ENCODE results near the gene INTS13.
A peak's percentile ranks its signal among the peaks of the same experiment; 100 is the strongest.

Gene INTS13

GRCh38 chr12:26884765-26885576, 52.8 kb downstream of the INTS13 start:
- no peaks in the 10 kb centered on the region for H3K27me3 ChIP-seq (ENCODE audit: control insufficient read depth in 1 of 2, insufficient read depth in 2 of 2, low read length in 2 of 2)
- peak overlapping the region in 1 of 2 donors; percentile 39 for H3K4me3 ChIP-seq (ENCODE audit: low read depth in 1 of 2, low read length in 2 of 2)
- no peak overlapping the region for H3K27ac ChIP-seq (ENCODE audit: low read depth, low read length)
- H3K9me3 ChIP-seq (ENCODE audit: low read length): no peaks in the 10 kb centered on the region
- no peak overlapping the region for H3K9ac ChIP-seq (ENCODE audit: low read length)
- peaks cover 7% of the 10 kb centered on the region for H3K4me1 ChIP-seq (ENCODE audit: insufficient read depth, low read length)
- H3K36me3 ChIP-seq (ENCODE audit: insufficient read depth, low read length): no peaks in the 10 kb centered on the region

GRCh38 chr12:26880625-26881024, 57.2 kb downstream of the INTS13 start:
- Histone ChIP-seq H3K9ac (ENCODE audit: low read length) (no peak overlapping the region), H3K9me3 (ENCODE audit: low read length) (no peaks in the 10 kb centered on the region), H3K4me3 (ENCODE audit: low read depth in 1 of 2, low read length in 2 of 2) (no peak overlapping the region), H3K36me3 (ENCODE audit: insufficient read depth, low read length) (no peaks in the 10 kb centered on the region), H3K27ac (ENCODE audit: low read depth, low read length) (no peak overlapping the region), H3K27me3 (ENCODE audit: control insufficient read depth in 1 of 2, insufficient read depth in 2 of 2, low read length in 2 of 2) (no peaks in the 10 kb centered on the region), H3K4me1 (ENCODE audit: insufficient read depth, low read length) (peaks cover 23% of the 10 kb centered on the region)

GRCh38 chr12:26878661-26879119, 59.1 kb downstream of the INTS13 start:
- Histone ChIP-seq H3K9ac (ENCODE audit: low read length) (no peak overlapping the region), H3K4me1 (ENCODE audit: insufficient read depth, low read length) (peaks cover 15% of the 10 kb centered on the region), H3K4me3 (ENCODE audit: low read depth in 1 of 2, low read length in 2 of 2) (no peak overlapping the region), H3K36me3 (ENCODE audit: insufficient read depth, low read length) (no peaks in the 10 kb centered on the region), H3K27ac (ENCODE audit: low read depth, low read length) (peak overlapping the region; percentile 14), H3K27me3 (ENCODE audit: control insufficient read depth in 1 of 2, insufficient read depth in 2 of 2, low read length in 2 of 2) (no peaks in the 10 kb centered on the region), H3K9me3 (ENCODE audit: low read length) (no peaks in the 10 kb centered on the region)

- Histone ChIP-seq H3K36me3 (ENCODE audit: insufficient read depth, low read length) (no peaks in the 10 kb centered on the region), H3K9ac (ENCODE audit: low read length) (no peak overlapping the region), H3K9me3 (ENCODE audit: low read length) (no peaks in the 10 kb centered on the region), H3K27ac (ENCODE audit: low read depth, low read length) (no peak overlapping the region), H3K27me3 (ENCODE audit: control insufficient read depth in 1 of 2, insufficient read depth in 2 of 2, low read length in 2 of 2) (no peaks in the 10 kb centered on the region), H3K4me1 (ENCODE audit: insufficient read depth, low read length) (peaks cover 28% of the 10 kb centered on the region), H3K4me3 (ENCODE audit: low read depth in 1 of 2, low read length in 2 of 2) (no peak overlapping the region)
Observed at GRCh38 chr12:26874501-26875296, 63.1 kb downstream of the INTS13 start.

DNA sequence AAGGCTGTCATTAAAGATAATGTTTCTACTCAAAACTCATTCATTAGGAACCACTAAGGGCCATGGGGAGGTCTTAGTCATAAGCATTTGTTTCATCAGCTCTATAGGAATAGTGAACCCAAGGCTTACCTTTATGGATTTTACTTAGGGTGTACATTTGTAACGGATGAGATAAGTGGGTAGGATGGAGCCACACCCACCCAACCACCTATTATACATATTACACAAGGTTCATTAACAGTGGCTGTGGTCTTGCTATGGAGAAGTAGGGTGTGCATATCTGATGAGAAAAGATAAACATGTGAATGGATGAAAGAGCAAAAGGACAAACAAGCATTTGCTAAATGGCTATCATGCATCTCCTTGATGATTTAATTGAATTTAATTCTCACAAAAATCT, 65.2 kb downstream of the INTS13 start:
- Histone ChIP-seq H3K36me3 (ENCODE audit: insufficient read depth, low read length) (no peaks in the 10 kb centered on the region), H3K9ac (ENCODE audit: low read length) (no peak overlapping the region), H3K27ac (ENCODE audit: low read depth, low read length) (no peak overlapping the region), H3K9me3 (ENCODE audit: low read length) (no peaks in the 10 kb centered on the region), H3K4me3 (ENCODE audit: low read depth in 1 of 2, low read length in 2 of 2) (no peak overlapping the region), H3K4me1 (ENCODE audit: insufficient read depth, low read length) (peaks cover 13% of the 10 kb centered on the region), H3K27me3 (ENCODE audit: control insufficient read depth in 1 of 2, insufficient read depth in 2 of 2, low read length in 2 of 2) (no peaks in the 10 kb centered on the region)

- H3K9ac ChIP-seq (ENCODE audit: low read length): no peak overlapping the region
- H3K27ac ChIP-seq (ENCODE audit: low read depth, low read length): no peak overlapping the region
- H3K36me3 ChIP-seq (ENCODE audit: insufficient read depth, low read length): no peaks in the 10 kb centered on the region
- H3K4me3 ChIP-seq (ENCODE audit: low read depth in 1 of 2, low read length in 2 of 2): no peak overlapping the region
- H3K9me3 ChIP-seq (ENCODE audit: low read length): no peaks in the 10 kb centered on the region
- no peaks in the 10 kb centered on the region for H3K27me3 ChIP-seq (ENCODE audit: control insufficient read depth in 1 of 2, insufficient read depth in 2 of 2, low read length in 2 of 2)
- H3K4me1 ChIP-seq (ENCODE audit: insufficient read depth, low read length): peaks cover 13% of the 10 kb centered on the region
Observed at GRCh38 chr12:26871985-26872384, 65.8 kb downstream of the INTS13 start.

GRCh38 chr12:26870491-26871419, 67.0 kb downstream of the INTS13 start:
- Histone ChIP-seq H3K4me3 (ENCODE audit: low read depth in 1 of 2, low read length in 2 of 2) (no peak overlapping the region), H3K27me3 (ENCODE audit: control insufficient read depth in 1 of 2, insufficient read depth in 2 of 2, low read length in 2 of 2) (no peaks in the 10 kb centered on the region), H3K4me1 (ENCODE audit: insufficient read depth, low read length) (peaks cover 13% of the 10 kb centered on the region), H3K9ac (ENCODE audit: low read length) (no peak overlapping the region), H3K9me3 (ENCODE audit: low read length) (no peaks in the 10 kb centered on the region), H3K36me3 (ENCODE audit: insufficient read depth, low read length) (no peaks in the 10 kb centered on the region), H3K27ac (ENCODE audit: low read depth, low read length) (peak overlapping the region; percentile 0)

GRCh38 chr12:26869908-26870459, 67.8 kb downstream of the INTS13 start:
- H3K27ac ChIP-seq (ENCODE audit: low read depth, low read length): no peak overlapping the region

GRCh38 chr12:26869104-26869494, 68.7 kb downstream of the INTS13 start:
- Histone ChIP-seq H3K36me3 (ENCODE audit: insufficient read depth, low read length) (no peaks in the 10 kb centered on the region), H3K9ac (ENCODE audit: low read length) (no peak overlapping the region), H3K9me3 (ENCODE audit: low read length) (no peaks in the 10 kb centered on the region), H3K4me3 (ENCODE audit: low read depth in 1 of 2, low read length in 2 of 2) (no peak overlapping the region), H3K27me3 (ENCODE audit: control insufficient read depth in 1 of 2, insufficient read depth in 2 of 2, low read length in 2 of 2) (no peaks in the 10 kb centered on the region), H3K27ac (ENCODE audit: low read depth, low read length) (no peak overlapping the region), H3K4me1 (ENCODE audit: insufficient read depth, low read length) (peaks cover 13% of the 10 kb centered on the region)

More at GRCh38 chr12:26869908-26870459, 67.8 kb downstream of the INTS13 start:
- no peaks in the 10 kb centered on the region for H3K27me3 ChIP-seq (ENCODE audit: control insufficient read depth in 1 of 2, insufficient read depth in 2 of 2, low read length in 2 of 2)
- no peak overlapping the region for H3K9ac ChIP-seq (ENCODE audit: low read length)
- no peak overlapping the region for H3K4me3 ChIP-seq (ENCODE audit: low read depth in 1 of 2, low read length in 2 of 2)
- H3K4me1 ChIP-seq (ENCODE audit: insufficient read depth, low read length): peaks cover 13% of the 10 kb centered on the region
- no peaks in the 10 kb centered on the region for H3K9me3 ChIP-seq (ENCODE audit: low read length)
- H3K36me3 ChIP-seq (ENCODE audit: insufficient read depth, low read length): no peaks in the 10 kb centered on the region

DNA sequence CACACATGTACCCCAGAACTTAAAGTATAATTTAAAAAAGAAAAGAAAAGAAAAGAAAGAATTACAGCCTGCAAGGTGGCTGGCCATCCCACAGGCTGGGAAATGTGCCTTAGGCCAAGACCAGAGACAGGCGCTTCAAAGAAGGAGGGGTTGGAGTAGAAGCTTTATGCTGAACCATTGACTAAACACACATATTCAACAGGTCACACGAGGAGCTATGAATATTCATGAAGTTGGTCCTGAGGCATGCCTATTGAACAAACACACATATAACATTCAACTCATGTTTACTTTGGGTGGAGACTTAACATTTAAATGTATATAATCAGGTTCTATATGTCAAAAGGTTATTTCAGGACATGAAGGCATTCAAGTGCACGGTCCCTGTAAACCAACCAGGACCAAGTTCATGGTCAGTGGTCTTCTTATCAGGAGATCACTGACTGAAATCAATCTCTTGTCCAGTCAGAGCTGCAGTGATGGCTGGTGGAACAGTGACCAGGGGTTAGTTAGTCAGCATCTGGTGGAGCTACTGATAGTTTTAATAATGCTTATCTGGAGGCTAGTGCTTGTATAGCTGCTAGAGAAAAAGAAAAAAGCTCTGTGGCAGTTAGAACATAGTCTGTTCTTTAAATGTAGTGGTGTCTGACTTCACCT, 69.2 kb downstream of the INTS13 start:
- Histone ChIP-seq H3K36me3 (ENCODE audit: insufficient read depth, low read length) (no peaks in the 10 kb centered on the region), H3K27me3 (ENCODE audit: control insufficient read depth in 1 of 2, insufficient read depth in 2 of 2, low read length in 2 of 2) (no peaks in the 10 kb centered on the region), H3K9me3 (ENCODE audit: low read length) (no peaks in the 10 kb centered on the region), H3K4me1 (ENCODE audit: insufficient read depth, low read length) (peaks cover 13% of the 10 kb centered on the region), H3K27ac (ENCODE audit: low read depth, low read length) (no peak overlapping the region), H3K4me3 (ENCODE audit: low read depth in 1 of 2, low read length in 2 of 2) (no peak overlapping the region), H3K9ac (ENCODE audit: low read length) (no peak overlapping the region)

All from muscle layer of colon (tissue), 2 donors.